ENCODE results near the gene DNAH6.

Gene DNAH6

DNA sequence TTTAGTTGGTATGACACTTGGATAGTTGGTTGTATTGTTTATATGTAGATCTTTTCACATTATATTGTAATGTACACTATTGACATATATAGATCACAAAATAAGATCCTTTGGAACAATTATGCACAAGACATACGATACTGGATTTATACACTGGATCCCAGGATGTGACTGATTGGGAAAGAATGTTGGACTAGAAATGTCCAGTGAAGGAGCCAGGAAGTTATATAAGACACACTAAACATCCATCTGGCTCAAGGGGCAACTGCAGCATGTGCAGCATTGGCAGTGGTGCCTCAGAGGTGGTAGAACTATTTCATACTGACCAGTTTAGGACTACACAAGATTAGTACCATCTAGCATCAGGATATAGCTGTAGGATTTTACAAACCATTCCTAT is 259.7 kb downstream of the DNAH6 start:
- Histone ChIP-seq H3K9ac (ENCODE audit: low read length) (no peak overlapping the region), H3K9me2 (ENCODE audit: low read depth, low read length) (no peaks in the 10 kb centered on the region), H3K4me2 (ENCODE audit: low read length) (no peak overlapping the region), H3K9me3 (ENCODE audit: low read length) (no peaks in the 10 kb centered on the region), H3K4me3 (ENCODE audit: low read depth, low read length, poor library complexity, severe bottlenecking) (no peak overlapping the region), H4K20me1 (ENCODE audit: insufficient read depth, low read length) (no peaks in the 10 kb centered on the region), H3K27me3 (ENCODE audit: insufficient read depth, low read length) (no peaks in the 10 kb centered on the region), H2AFZ (ENCODE audit: low read length) (no peak overlapping the region), H3K4me1 (ENCODE audit: insufficient read depth, low read length, severe bottlenecking) (no peaks in the 10 kb centered on the region), H3K27ac (ENCODE audit: low read depth, low read length, poor library complexity, severe bottlenecking) (no peak overlapping the region), H3F3A (ENCODE audit: insufficient read depth, low read length) (no peaks in the 10 kb centered on the region), H3K36me3 (ENCODE audit: insufficient read depth, low read length) (no peaks in the 10 kb centered on the region), H3K79me2 (ENCODE audit: insufficient read depth, low read length) (no peaks in the 10 kb centered on the region)
- TF ChIP-seq EZH2 (IDR thresholded peaks at IDR 0.05; ENCODE audit: borderline replicate concordance, low read length) = no peak
- TF ChIP-seq, protein P1, sequence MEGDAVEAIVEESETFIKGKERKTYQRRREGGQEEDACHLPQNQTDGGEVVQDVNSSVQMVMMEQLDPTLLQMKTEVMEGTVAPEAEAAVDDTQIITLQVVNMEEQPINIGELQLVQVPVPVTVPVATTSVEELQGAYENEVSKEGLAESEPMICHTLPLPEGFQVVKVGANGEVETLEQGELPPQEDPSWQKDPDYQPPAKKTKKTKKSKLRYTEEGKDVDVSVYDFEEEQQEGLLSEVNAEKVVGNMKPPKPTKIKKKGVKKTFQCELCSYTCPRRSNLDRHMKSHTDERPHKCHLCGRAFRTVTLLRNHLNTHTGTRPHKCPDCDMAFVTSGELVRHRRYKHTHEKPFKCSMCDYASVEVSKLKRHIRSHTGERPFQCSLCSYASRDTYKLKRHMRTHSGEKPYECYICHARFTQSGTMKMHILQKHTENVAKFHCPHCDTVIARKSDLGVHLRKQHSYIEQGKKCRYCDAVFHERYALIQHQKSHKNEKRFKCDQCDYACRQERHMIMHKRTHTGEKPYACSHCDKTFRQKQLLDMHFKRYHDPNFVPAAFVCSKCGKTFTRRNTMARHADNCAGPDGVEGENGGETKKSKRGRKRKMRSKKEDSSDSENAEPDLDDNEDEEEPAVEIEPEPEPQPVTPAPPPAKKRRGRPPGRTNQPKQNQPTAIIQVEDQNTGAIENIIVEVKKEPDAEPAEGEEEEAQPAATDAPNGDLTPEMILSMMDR (IDR thresholded peaks at IDR 0.05; ENCODE audit: low read length) = no peak

DNA sequence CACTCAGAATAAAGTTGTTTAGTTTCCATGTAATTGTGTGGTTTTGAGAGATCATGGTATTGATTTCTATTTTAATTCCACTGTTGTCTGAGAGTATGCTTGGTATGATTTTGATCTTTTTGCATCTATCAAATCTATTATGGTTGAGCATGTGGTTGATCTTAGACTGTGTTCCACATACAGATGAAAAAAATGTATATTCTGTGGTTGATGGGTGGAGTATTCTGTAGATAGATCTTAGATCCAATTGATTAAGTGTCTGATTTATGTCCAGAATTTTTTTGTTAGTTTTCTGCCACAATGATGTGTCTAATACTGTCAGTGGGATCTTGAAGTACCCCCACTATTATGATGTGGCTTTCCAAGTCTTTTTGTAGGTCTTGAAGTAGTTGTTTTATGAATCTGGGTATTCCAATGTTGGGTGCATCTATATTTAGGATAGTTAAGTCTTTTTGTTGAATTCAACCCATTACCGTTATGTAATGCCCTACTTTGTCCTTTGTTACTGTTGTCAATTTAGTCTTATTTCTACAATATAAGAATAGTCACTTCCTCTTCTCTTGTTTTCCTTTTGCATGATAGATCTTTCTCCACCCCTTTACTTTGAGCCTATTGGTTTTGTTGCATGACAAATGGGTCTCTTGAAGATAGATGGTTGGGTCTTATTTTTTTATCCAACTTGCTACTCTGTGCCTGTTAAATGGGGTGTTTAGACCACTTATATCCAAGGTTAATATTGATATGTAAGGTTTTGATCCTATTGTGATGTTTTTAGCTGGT is 262.8 kb downstream of the DNAH6 start:
- no peaks in the 10 kb centered on the region for H3K4me1 ChIP-seq (ENCODE audit: insufficient read depth, low read length, severe bottlenecking)
- H3K4me3 ChIP-seq (ENCODE audit: low read depth, low read length, poor library complexity, severe bottlenecking) = no peak overlapping the region
- H4K20me1 ChIP-seq (ENCODE audit: insufficient read depth, low read length) = no peaks in the 10 kb centered on the region
- TF ChIP-seq, protein P1 (IDR thresholded peaks at IDR 0.05; ENCODE audit: low read length) = no peak
- TF ChIP-seq EZH2 (IDR thresholded peaks at IDR 0.05; ENCODE audit: borderline replicate concordance, low read length) = no peak
- H3K4me2 ChIP-seq (ENCODE audit: low read length) = no peak overlapping the region
- H3K9me3 ChIP-seq (ENCODE audit: low read length) = no peaks in the 10 kb centered on the region
- H3K9me2 ChIP-seq (ENCODE audit: low read depth, low read length) = no peaks in the 10 kb centered on the region; the same call in 1 of the 2 replicates
- H3K79me2 ChIP-seq (ENCODE audit: insufficient read depth, low read length) = no peaks in the 10 kb centered on the region
- no peak overlapping the region for H3K9ac ChIP-seq (ENCODE audit: low read length)
- no peak overlapping the region for H2AFZ ChIP-seq (ENCODE audit: low read length)
- no peak overlapping the region for H3K27ac ChIP-seq (ENCODE audit: low read depth, low read length, poor library complexity, severe bottlenecking)
- H3F3A ChIP-seq (ENCODE audit: insufficient read depth, low read length) = no peaks in the 10 kb centered on the region
- no peaks in the 10 kb centered on the region for H3K36me3 ChIP-seq (ENCODE audit: insufficient read depth, low read length)
- H3K27me3 ChIP-seq (ENCODE audit: insufficient read depth, low read length) = no peaks in the 10 kb centered on the region

DNA sequence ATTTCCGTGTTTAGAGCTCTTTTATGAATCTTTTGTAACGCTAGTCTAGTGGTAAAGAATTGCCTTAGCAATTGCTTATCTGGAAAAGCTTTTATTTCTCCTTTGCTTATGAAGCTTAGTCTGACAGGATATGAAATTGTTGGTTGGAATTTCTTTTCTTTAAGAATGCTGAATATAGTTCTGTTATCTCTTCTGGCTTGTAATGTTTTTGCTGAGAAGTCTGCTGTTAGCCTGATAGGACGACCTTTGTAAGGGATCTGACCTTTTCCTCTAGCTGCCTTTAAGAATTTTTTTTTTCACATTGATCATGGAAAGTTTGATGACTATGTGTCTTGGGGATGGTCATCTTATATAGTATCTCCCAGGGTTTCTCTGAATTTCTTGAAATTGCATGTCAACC is 263.5 kb downstream of the DNAH6 start:
- no peak overlapping the region for H2AFZ ChIP-seq (ENCODE audit: low read length)
- TF ChIP-seq, protein P1 (IDR thresholded peaks at IDR 0.05; ENCODE audit: low read length) = no peak
- TF ChIP-seq EZH2 (IDR thresholded peaks at IDR 0.05; ENCODE audit: borderline replicate concordance, low read length) = no peak

More for the DNA sequence above, 263.5 kb downstream of the DNAH6 start:
- H3K27me3 ChIP-seq (ENCODE audit: insufficient read depth, low read length) = no peaks in the 10 kb centered on the region
- H3K9me3 ChIP-seq (ENCODE audit: low read length) = no peaks in the 10 kb centered on the region
- no peaks in the 10 kb centered on the region for H3K79me2 ChIP-seq (ENCODE audit: insufficient read depth, low read length)
- no peak overlapping the region for H3K4me2 ChIP-seq (ENCODE audit: low read length)
- no peak overlapping the region for H3K4me3 ChIP-seq (ENCODE audit: low read depth, low read length, poor library complexity, severe bottlenecking)
- no peaks in the 10 kb centered on the region for H3K36me3 ChIP-seq (ENCODE audit: insufficient read depth, low read length)
- no peaks in the 10 kb centered on the region for H3K4me1 ChIP-seq (ENCODE audit: insufficient read depth, low read length, severe bottlenecking)
- no peak overlapping the region for H3K27ac ChIP-seq (ENCODE audit: low read depth, low read length, poor library complexity, severe bottlenecking)
- no peaks in the 10 kb centered on the region for H3F3A ChIP-seq (ENCODE audit: insufficient read depth, low read length)
- H3K9me2 ChIP-seq (ENCODE audit: low read depth, low read length) = no peaks in the 10 kb centered on the region; the same call in 1 of the 2 replicates
- H4K20me1 ChIP-seq (ENCODE audit: insufficient read depth, low read length) = no peaks in the 10 kb centered on the region
- no peak overlapping the region for H3K9ac ChIP-seq (ENCODE audit: low read length)
